HepG2 (cell line): ENCODE data around the gene COX4I2. TPM values are rescaled to one million over a fixed set of nuclear protein-coding genes. Genes with fewer than 3 reads are reported as not detected.

Source experiments
- BRF2 ChIP-seq: sonication (generic); formaldehyde crosslinking; IDR thresholded peaks from 2 replicates; pipeline ENCODE4 v1.8.1; 2022; ENCODE audit warnings: mild to moderate bottlenecking, missing genetic modification reagents
- CBX5 ChIP-seq: sonication (generic); formaldehyde crosslinking; IDR thresholded peaks from 2 replicates; pipeline ENCODE4 v1.4.0; 2020; ENCODE audit warnings: missing genetic modification reagents, borderline replicate concordance
- DBP ChIP-seq: sonication (generic); formaldehyde crosslinking; IDR thresholded peaks from 2 replicates; pipeline ENCODE4 v1.4.0; 2020; ENCODE audit warnings: missing genetic modification reagents; ENCODE audit errors: not compliant biosample characterization
- DNMT1 ChIP-seq: sonication (generic); formaldehyde crosslinking; IDR thresholded peaks from 2 replicates; pipeline ENCODE4 v1.5.1; 2020; ENCODE audit warnings: mild to moderate bottlenecking, missing genetic modification reagents
- HNF4A ChIP-seq: sonication (generic); formaldehyde crosslinking; IDR thresholded peaks from 2 replicates; pipeline ENCODE4 v1.4.0; 2020; ENCODE audit warnings: missing genetic modification reagents
- MTERF4 ChIP-seq: sonication (generic); formaldehyde crosslinking; IDR thresholded peaks from 2 replicates; pipeline ENCODE4 v1.8.0; 2023; ENCODE audit warnings: mild to moderate bottlenecking, missing genetic modification reagents
- NFE2 ChIP-seq: sonication (generic); formaldehyde crosslinking; IDR thresholded peaks from 2 replicates; pipeline ENCODE4 v1.4.0; 2020; ENCODE audit warnings: missing genetic modification reagents
- RAD51 ChIP-seq: fragments of 450-650 bp; IDR thresholded peaks from 2 replicates; pipeline ENCODE4 v1.6.1; 2016; ENCODE audit warnings: borderline replicate concordance
- RFX3 ChIP-seq: IDR thresholded peaks from 2 replicates; pipeline ENCODE4 v1.6.1; 2016; ENCODE audit warnings: missing biosample characterization, missing genetic modification reagents
- SIX1 ChIP-seq: sonication (generic); formaldehyde crosslinking; IDR thresholded peaks from 2 replicates; pipeline ENCODE4 v1.4.0; 2020; ENCODE audit warnings: missing genetic modification reagents, borderline replicate concordance
- SMC3 ChIP-seq: IDR thresholded peaks from 2 replicates; pipeline ENCODE4 v1.6.1; 2011; ENCODE audit warnings: low read length, improper control_type of control experiment
- SRSF9 ChIP-seq: fragments of 200-400 bp; formaldehyde crosslinking; IDR thresholded peaks from 2 replicates; pipeline ENCODE4 v1.6.1; 2018; ENCODE audit warnings: borderline replicate concordance, mild to moderate bottlenecking, low read depth, low read length; ENCODE audit not compliant: insufficient read depth, poor library complexity, severe bottlenecking
- ZBED4 ChIP-seq: sonication (generic); formaldehyde crosslinking; IDR thresholded peaks from 2 replicates; pipeline ENCODE4 v1.4.0; 2020; ENCODE audit warnings: missing genetic modification reagents, borderline replicate concordance
- ZBTB42 ChIP-seq: sonication (generic); formaldehyde crosslinking; IDR thresholded peaks from 2 replicates; pipeline ENCODE4 v1.5.0; 2020; ENCODE audit warnings: mild to moderate bottlenecking, missing genetic modification reagents
- ZBTB7A ChIP-seq: sonication (generic); formaldehyde crosslinking; IDR thresholded peaks from 2 replicates; pipeline ENCODE4 v1.8.0; 2022; ENCODE audit warnings: mild to moderate bottlenecking, missing genetic modification reagents
- ZMYM2 ChIP-seq: sonication (generic); formaldehyde crosslinking; IDR thresholded peaks from 2 replicates; pipeline ENCODE4 v1.8.0; 2022; ENCODE audit warnings: mild to moderate bottlenecking, missing genetic modification reagents
- ZNF12 ChIP-seq: sonication (generic); formaldehyde crosslinking; IDR thresholded peaks from 2 replicates; pipeline ENCODE4 v1.5.0; 2020; ENCODE audit warnings: missing genetic modification reagents
- ZNF30 ChIP-seq: sonication (generic); formaldehyde crosslinking; IDR thresholded peaks from 2 replicates; pipeline ENCODE4 v1.5.0; 2020; ENCODE audit warnings: mild to moderate bottlenecking, missing genetic modification reagents
- ZNF597 ChIP-seq: sonication (generic); formaldehyde crosslinking; IDR thresholded peaks from 2 replicates; pipeline ENCODE4 v1.5.0; 2020; ENCODE audit warnings: missing genetic modification reagents
- ZNF598 ChIP-seq: sonication (generic); formaldehyde crosslinking; IDR thresholded peaks from 2 replicates; pipeline ENCODE4 v1.5.1; 2020; ENCODE audit warnings: mild to moderate bottlenecking, missing genetic modification reagents, borderline replicate concordance
- ZNF841 ChIP-seq: sonication (generic); formaldehyde crosslinking; IDR thresholded peaks from 2 replicates; pipeline ENCODE4 v1.8.1; 2023; ENCODE audit warnings: missing genetic modification reagents, borderline replicate concordance
- ZNF879 ChIP-seq: sonication (generic); formaldehyde crosslinking; IDR thresholded peaks from 2 replicates; pipeline ENCODE4 v1.8.1; 2023; ENCODE audit warnings: missing genetic modification reagents
- polyA plus RNA-seq, 8 experiments: library from polyadenylated mRNA; depleted of rRNA in 3 of 8; stranded (reverse) in 7 of 8; unstranded in 1 of 8; fragments of >200 nt; fragmentation: Illumina TruSeq in 4 of 8; extraction: Trizol in 4 of 8; gene quantifications; 2 replicates each; pipeline versions ENCODE4 v1.2.1 to v1.2.3, GENCODE V29; 2011 to 2016; ENCODE audit warnings: low read depth in 4 of 8, missing spikeins in 1 of 8, mixed read lengths in 1 of 8; ENCODE audit not compliant: insufficient read depth in 1 of 8
- total RNA-seq, 5 experiments: library from RNA; depleted of rRNA; stranded (reverse); fragments of >200 nt; fragmentation: Illumina TruSeq; extraction: Trizol; gene quantifications; 2 replicates each; pipeline ENCODE4 v1.2.3, GENCODE V29; 2016; ENCODE audit warnings: low read depth in 1 of 5

COX4I2 gene
- total and polyA plus RNA-seq, 2 of the 13 experiments (the other 11 are each of a cell fraction or from before 2014, with no cell fraction given), result 1.1 TPM; not detected in 1

GRCh38 chr20:31605031-31605901 lies 32.4 kb upstream of the COX4I2 start, which contains the start of gene ID1 (continued):
- peak; percentile 98 for TF ChIP-seq BRF2 (CRISPR knock-in tag)
- TF ChIP-seq RFX3 (CRISPR knock-in tag), result 0 out of 2 replicates have a peak, but pooled peaks have one; percentile 42
- TF ChIP-seq ZBTB7A, result peak; percentile 94
- TF ChIP-seq DNMT1 (CRISPR knock-in tag), result peak; percentile 92
- TF ChIP-seq ZNF598, result peak; percentile 96
- TF ChIP-seq NFE2 (CRISPR knock-in tag), result no peak
- TF ChIP-seq ZNF841 (CRISPR knock-in tag), result peak; percentile 66
- no peak for TF ChIP-seq RAD51
- TF ChIP-seq SIX1 (CRISPR knock-in tag), result peak; percentile 44
- peak; percentile 89 for TF ChIP-seq ZNF12 (CRISPR knock-in tag)
- peak; percentile 78 for TF ChIP-seq ZMYM2 (CRISPR knock-in tag)
- peak; percentile 63 for TF ChIP-seq DBP
- peak; percentile 47 for TF ChIP-seq HNF4A
- TF ChIP-seq ZNF879 (CRISPR knock-in tag), result peak; percentile 17
- TF ChIP-seq SRSF9, result no peak
- peak; percentile 97 for TF ChIP-seq ZBED4 (CRISPR knock-in tag)
- TF ChIP-seq SMC3, result no peak; the same call in none of the 2 replicates
- peak; percentile 85 for TF ChIP-seq MTERF4 (CRISPR knock-in tag)
- no peak for TF ChIP-seq ZNF30 (CRISPR knock-in tag)
- peak; percentile 91; the same call in 1 of the 2 replicates for TF ChIP-seq CBX5 (CRISPR knock-in tag)
- no peak for TF ChIP-seq ZNF597 (CRISPR knock-in tag)
- peak; percentile 94 for TF ChIP-seq ZBTB42 (CRISPR knock-in tag)
